Gastroesophageal sphincter (tissue), 3 donors: ENCODE measurements around the gene RBM19.

Source experiments
- CTCF ChIP-seq, 4 experiments: fragments of 200-600 bp in 2 of 4; fragments of 450-650 bp in 2 of 4; sonication (generic) in 1 of 4; IDR thresholded peaks; one replicate each; pipeline ENCODE4 v1.5.1; 2017 to 2019; ENCODE audit warnings: antibody characterized with exemption in 4 of 4, mild to moderate bottlenecking in 2 of 4, moderate library complexity in 2 of 4
- EP300 ChIP-seq: sonication (generic); formaldehyde crosslinking; IDR thresholded peaks from one replicate; pipeline ENCODE4 v1.6.1; 2017; ENCODE audit warnings: antibody characterized with exemption, mild to moderate bottlenecking
- POLR2A ChIP-seq, 2 donors: fragments of 450-650 bp; IDR thresholded peaks; one replicate each; pipeline ENCODE4 v1.6.1; 2017; ENCODE audit warnings: antibody characterized with exemption in 2 of 2, mild to moderate bottlenecking in 2 of 2, moderate library complexity in 1 of 2
- POLR2AphosphoS5 ChIP-seq: sonication (generic); formaldehyde crosslinking; IDR thresholded peaks from one replicate; pipeline ENCODE4 v1.6.1; 2017; ENCODE audit warnings: antibody characterized with exemption

- TF ChIP-seq CTCF (IDR thresholded peaks at IDR 0.05) (no peak), POLR2AphosphoS5 (no peak), EP300 (no peak), POLR2A (IDR thresholded peaks at IDR 0.05) (no peak)
Measured at GRCh38 chr12:113829212-113829611, 136.9 kb downstream of the RBM19 start.
